CD8-positive, alpha-beta memory T cell (primary cell): ENCODE results near the gene TEX53. TPM values are rescaled to one million over a fixed set of nuclear protein-coding genes. Genes with fewer than 3 reads are reported as not detected.
A peak's percentile ranks its signal among the peaks of the same experiment; 100 is the strongest.

Experiments
- CTCF ChIA-PET: fragments of 350-600 bp; sonication (Branson Sonifier 250); formaldehyde crosslinking; loops from one replicate; lab custom pipeline; 2021; ENCODE audit warnings: antibody characterized with exemption; lab: Charles Lee
- POLR2A ChIA-PET: fragments of 350-600 bp; sonication (Branson Sonifier 250); formaldehyde crosslinking; loops from one replicate; lab custom pipeline; 2021; ENCODE audit warnings: antibody characterized with exemption; lab: Charles Lee
- DNase-seq, 5 donors: peaks; one replicate each; pipeline versions ENCODE4 v3.0.0 to v3.0.0-alpha.2; 2020 to 2022; ENCODE audit warnings: mixed read lengths in 1 of 5
- H3K27ac ChIP-seq: one replicate; pipeline ENCODE4 v1.7.0; 2013; ENCODE audit warnings: low read depth, mild to moderate bottlenecking, low read length, moderate library complexity
- H3K27me3 ChIP-seq: 2 replicates; pipeline ENCODE4 v1.7.0; 2013; ENCODE audit warnings: low read length, mild to moderate bottlenecking; ENCODE audit not compliant: insufficient read depth, poor library complexity, severe bottlenecking
- H3K36me3 ChIP-seq: 2 replicates; pipeline ENCODE4 v1.7.0; 2013; ENCODE audit warnings: mild to moderate bottlenecking, low read length, moderate library complexity; ENCODE audit not compliant: insufficient read depth
- H3K4me1 ChIP-seq: 2 replicates; pipeline ENCODE4 v1.7.0; 2013; ENCODE audit warnings: mild to moderate bottlenecking, low read length, moderate library complexity; ENCODE audit not compliant: insufficient read depth
- H3K4me3 ChIP-seq: 2 replicates; pipeline ENCODE4 v1.7.0; 2013; ENCODE audit warnings: mild to moderate bottlenecking, low read length
- H3K9me3 ChIP-seq: 2 replicates; pipeline ENCODE4 v1.7.0; 2013; ENCODE audit warnings: mild to moderate bottlenecking, low read length
- H3K27ac Mint-ChIP-seq, 8 donors: one replicate each; pipeline ENCODE4 v1.8.0; 2020 to 2021; ENCODE audit warnings: mixed read lengths in 8 of 8, mild to moderate bottlenecking in 6 of 8, inconsistent platforms in 3 of 8, moderate library complexity in 3 of 8
- H3K27me3 Mint-ChIP-seq, 2 donors: one replicate each; pipeline ENCODE4 v1.8.0; 2020 to 2021; ENCODE audit warnings: mixed read lengths in 2 of 2, mild to moderate bottlenecking in 1 of 2, moderate library complexity in 1 of 2
- H3K36me3 Mint-ChIP-seq, 3 donors: one replicate each; pipeline ENCODE4 v1.8.0; 2020 to 2021; ENCODE audit warnings: mixed read lengths in 3 of 3, inconsistent platforms in 1 of 3, mild to moderate bottlenecking in 1 of 3
- H3K4me1 Mint-ChIP-seq, 3 donors: one replicate each; pipeline ENCODE4 v1.8.0; 2020 to 2021; ENCODE audit warnings: mixed read lengths in 3 of 3, inconsistent platforms in 1 of 3, mild to moderate bottlenecking in 1 of 3
- H3K4me3 Mint-ChIP-seq, 7 donors: one replicate each; pipeline ENCODE4 v1.8.0; 2020 to 2021; ENCODE audit warnings: mixed read lengths in 7 of 7, mild to moderate bottlenecking in 6 of 7, moderate library complexity in 4 of 7, inconsistent platforms in 2 of 7
- H3K9me3 Mint-ChIP-seq, 5 donors: one replicate each; pipeline ENCODE4 v1.8.0; 2020 to 2022; ENCODE audit warnings: mixed read lengths in 5 of 5, mild to moderate bottlenecking in 3 of 5, moderate library complexity in 2 of 5, inconsistent platforms in 1 of 5
- polyA plus RNA-seq: library from polyadenylated mRNA; unstranded; fragments of 300-500 nt; fragmentation: Illumina TruSeq; gene quantifications from one replicate; pipeline ENCODE4 v1.2.3, GENCODE V29; 2021
- total RNA-seq, 2 experiments: library from RNA; stranded (reverse); gene quantifications; one replicate each; pipeline ENCODE4 v1.2.3, GENCODE V29; 2021

Gene TEX53
- total and polyA plus RNA-seq, 3 experiments from 2014 or later, result not detected

DNA sequence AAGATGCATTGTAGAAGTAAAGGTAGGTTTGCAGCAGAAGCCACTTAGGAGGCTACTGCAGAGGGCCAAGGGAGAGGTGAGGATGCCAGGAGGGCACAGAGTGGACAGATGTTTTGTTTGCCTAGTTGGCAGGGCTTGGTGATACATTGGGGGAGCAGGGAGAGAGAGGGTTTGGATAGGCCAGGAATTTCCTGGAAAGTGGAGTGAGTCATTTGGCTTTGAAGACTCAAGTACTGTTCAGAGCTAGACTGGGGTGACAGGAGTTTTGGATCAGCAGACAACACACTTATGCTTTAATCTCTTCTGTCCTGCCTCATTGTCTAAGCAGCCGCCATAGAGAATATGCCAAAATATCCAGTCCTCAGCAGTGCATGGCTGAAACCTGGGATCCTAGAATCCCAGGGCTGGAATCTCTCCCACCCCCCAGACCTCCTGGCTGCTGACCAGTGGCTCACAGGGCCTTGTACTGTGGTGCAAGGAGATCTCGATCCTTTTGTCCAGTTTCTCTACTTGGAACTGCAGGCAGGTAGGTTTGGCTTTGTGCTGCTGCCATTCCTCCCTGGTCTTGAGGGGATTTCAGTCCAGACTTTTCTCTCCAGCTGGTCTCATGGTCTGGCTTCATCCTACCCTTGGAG is 35.5 kb downstream of the TEX53 start:
- Mint-ChIP-seq H3K36me3 (peaks cover 9 to 63% (median 25%) of the 10 kb centered on the region in 3 donors), H3K4me1 (peaks cover 2 to 4% (median 3%) of the 10 kb centered on the region in 3 donors), H3K27me3 (no peaks in the 10 kb centered on the region), H3K27ac (peak overlapping the region in 1 of 8 donors; percentile 67), H3K9me3 (no peaks in the 10 kb centered on the region), H3K4me3 (no peak overlapping the region)
- DNase-seq, result no peak
- ChIA-PET CTCF (interaction anchor here (2.7 kb wide), 1 partner anchor 32 kb away, joined by 8 read pairs; no protein-coding TSS in a partner anchor), POLR2A (no interaction called here)
- H3K9me3 ChIP-seq, result no peaks in the 10 kb centered on the region
- no peaks in the 10 kb centered on the region for H3K27me3 ChIP-seq
- H3K4me1 ChIP-seq, result peaks cover 1% of the 10 kb centered on the region
- peaks cover 6% of the 10 kb centered on the region for H3K36me3 ChIP-seq
- no peak overlapping the region for H3K27ac ChIP-seq
- H3K4me3 ChIP-seq, result no peak overlapping the region

DNA sequence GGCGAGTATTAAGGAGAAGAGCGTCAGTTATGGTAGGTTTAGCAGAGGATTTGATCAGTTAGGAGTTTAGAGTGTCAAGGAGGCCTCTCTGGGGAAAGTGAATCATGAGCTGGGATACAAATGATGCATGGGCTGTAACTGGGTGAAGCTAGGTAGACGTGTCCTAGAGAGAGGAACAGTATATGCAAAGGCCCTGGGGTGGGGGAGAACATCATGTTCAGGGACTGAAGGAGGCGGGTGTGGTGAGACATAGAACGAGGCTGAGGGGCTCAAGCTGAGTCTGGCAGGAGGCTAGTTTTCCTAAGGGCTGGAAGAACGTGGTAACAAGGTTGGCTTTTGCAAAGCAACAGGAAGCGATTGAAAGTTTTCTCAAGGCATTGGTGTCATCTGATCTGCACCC is 36.0 kb downstream of the TEX53 start:
- H3K4me3 ChIP-seq, result no peak overlapping the region
- H3K36me3 Mint-ChIP-seq, result peaks cover 9 to 58% (median 25%) of the 10 kb centered on the region in 3 donors
- no peaks in the 10 kb centered on the region for H3K27me3 Mint-ChIP-seq
- H3K9me3 Mint-ChIP-seq, result no peaks in the 10 kb centered on the region
- ChIA-PET POLR2A (no interaction called here), CTCF (interaction anchor here (2.7 kb wide), 1 partner anchor 32 kb away, joined by 8 read pairs; no protein-coding TSS in a partner anchor)
- no peaks in the 10 kb centered on the region for H3K9me3 ChIP-seq
- no peak for DNase-seq
- no peaks in the 10 kb centered on the region for H3K27me3 ChIP-seq
- peaks cover 3% of the 10 kb centered on the region for H3K36me3 ChIP-seq
- peaks cover 5 to 9% (median 7%) of the 10 kb centered on the region in 3 donors for H3K4me1 Mint-ChIP-seq
- peak overlapping the region in 3 of 8 donors; percentile 30 to 67 (median 32) for H3K27ac Mint-ChIP-seq
- peaks cover 6% of the 10 kb centered on the region for H3K4me1 ChIP-seq
- H3K27ac ChIP-seq, result no peak overlapping the region
- no peak overlapping the region for H3K4me3 Mint-ChIP-seq

DNA sequence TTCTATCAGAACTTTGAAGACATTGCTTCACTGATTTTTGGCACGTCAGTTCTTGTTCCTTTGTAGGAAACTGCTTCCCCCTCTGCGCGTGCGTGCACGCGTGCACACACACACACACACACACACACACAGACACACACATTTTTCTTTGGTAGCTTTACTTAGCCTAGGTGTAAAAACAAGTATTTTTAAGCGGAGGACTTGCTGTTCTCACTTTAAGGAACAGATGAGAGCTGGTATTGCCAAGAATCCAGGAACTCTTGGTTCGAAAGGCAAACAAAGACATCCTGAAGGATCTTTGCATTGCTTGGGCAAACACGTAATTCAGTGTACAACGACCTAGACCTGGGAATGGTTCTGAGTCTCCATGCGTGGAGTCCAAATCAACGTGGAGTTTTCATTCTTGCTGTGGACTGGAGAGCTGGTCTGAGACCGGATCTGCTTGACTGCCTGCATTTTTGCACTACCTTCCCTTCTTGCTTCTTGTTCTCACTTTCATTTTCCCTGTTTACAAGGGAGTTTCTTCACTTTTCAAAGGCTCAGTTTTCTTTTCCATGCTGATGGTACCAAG is 38.3 kb downstream of the TEX53 start:
- Mint-ChIP-seq H3K4me3 (peak overlapping the region in 5 of 7 donors; percentile 41 to 72 (median 68)), H3K27me3 (no peaks in the 10 kb centered on the region), H3K27ac (peak overlapping the region in 2 of 8 donors; percentile 9 to 17), H3K9me3 (no peaks in the 10 kb centered on the region), H3K4me1 (peaks cover 8 to 17% (median 14%) of the 10 kb centered on the region in 3 donors), H3K36me3 (peaks cover 9 to 46% (median 17%) of the 10 kb centered on the region in 3 donors)
- ChIA-PET CTCF (interaction anchor here (0.9 to 1.0 kb wide), 2 partner anchors 27 to 34 kb away, joined by 4 read pairs; no protein-coding TSS in a partner anchor), POLR2A (no interaction called here)
- no peaks in the 10 kb centered on the region for H3K9me3 ChIP-seq
- H3K27ac ChIP-seq, result no peak overlapping the region
- no peaks in the 10 kb centered on the region for H3K27me3 ChIP-seq
- no peaks in the 10 kb centered on the region for H3K36me3 ChIP-seq
- no peak overlapping the region for H3K4me3 ChIP-seq
- peak in 1 of 5 donors; percentile 42 for DNase-seq
- peaks cover 6% of the 10 kb centered on the region for H3K4me1 ChIP-seq

DNA sequence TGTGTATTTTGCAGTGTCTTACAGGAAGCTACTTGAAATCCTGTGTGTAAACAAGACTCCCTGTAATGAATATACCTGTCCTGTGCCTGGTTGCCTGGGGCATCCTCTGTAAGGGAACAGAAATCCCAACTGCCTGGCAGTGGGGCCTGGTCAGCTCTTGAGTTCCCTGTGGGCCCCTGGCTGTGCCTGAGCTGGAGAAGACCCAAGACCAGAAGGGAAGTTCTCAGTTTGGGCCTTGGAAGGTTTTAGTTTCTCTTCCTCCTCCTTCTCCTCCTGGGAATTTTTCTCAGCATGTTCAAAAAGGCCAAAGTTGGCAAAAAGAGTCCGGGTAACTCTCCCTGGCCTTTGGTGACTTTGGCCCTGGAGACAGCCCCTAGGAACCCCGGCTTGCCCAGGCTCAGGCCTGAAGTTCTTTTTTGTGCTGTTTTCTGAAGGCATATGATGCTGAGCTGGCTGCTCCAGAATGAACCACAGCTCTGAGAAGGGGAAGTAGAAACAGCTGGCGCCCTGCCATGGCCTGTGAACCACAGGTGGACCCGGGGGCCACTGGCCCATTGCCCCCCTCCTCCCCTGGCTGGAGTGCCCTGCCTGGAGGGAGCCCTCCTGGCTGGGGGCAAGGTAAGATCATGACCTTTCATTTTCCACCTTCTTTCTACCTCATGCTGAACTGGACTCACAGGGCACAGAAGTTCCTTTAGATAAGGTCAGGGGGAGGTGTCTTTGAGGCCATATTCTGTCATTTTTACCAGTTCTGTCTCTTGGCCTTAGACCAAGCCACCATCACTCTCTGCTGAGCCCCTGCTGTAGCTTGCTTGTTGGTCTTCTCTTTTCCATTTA is 40.7 kb downstream of the TEX53 start:
- Histone ChIP-seq H3K27me3 (no peaks in the 10 kb centered on the region), H3K9me3 (no peaks in the 10 kb centered on the region), H3K4me3 (no peak overlapping the region), H3K4me1 (peaks cover 23% of the 10 kb centered on the region), H3K36me3 (no peaks in the 10 kb centered on the region), H3K27ac (no peak overlapping the region)
- Mint-ChIP-seq H3K4me3 (no peak overlapping the region), H3K27ac (peak overlapping the region in 6 of 8 donors; percentile 23 to 90 (median 44)), H3K9me3 (no peaks in the 10 kb centered on the region), H3K4me1 (peaks cover 28 to 41% (median 36%) of the 10 kb centered on the region in 3 donors), H3K27me3 (no peaks in the 10 kb centered on the region), H3K36me3 (peaks cover 7 to 32% (median 14%) of the 10 kb centered on the region in 3 donors)
- ChIA-PET CTCF (interaction anchor here (1.1 to 1.4 kb wide), 3 partner anchors 23 to 37 kb away, joined by 3 to 6 read pairs (median 5); no protein-coding TSS in a partner anchor), POLR2A (no interaction called here)
- no peak for DNase-seq

DNA sequence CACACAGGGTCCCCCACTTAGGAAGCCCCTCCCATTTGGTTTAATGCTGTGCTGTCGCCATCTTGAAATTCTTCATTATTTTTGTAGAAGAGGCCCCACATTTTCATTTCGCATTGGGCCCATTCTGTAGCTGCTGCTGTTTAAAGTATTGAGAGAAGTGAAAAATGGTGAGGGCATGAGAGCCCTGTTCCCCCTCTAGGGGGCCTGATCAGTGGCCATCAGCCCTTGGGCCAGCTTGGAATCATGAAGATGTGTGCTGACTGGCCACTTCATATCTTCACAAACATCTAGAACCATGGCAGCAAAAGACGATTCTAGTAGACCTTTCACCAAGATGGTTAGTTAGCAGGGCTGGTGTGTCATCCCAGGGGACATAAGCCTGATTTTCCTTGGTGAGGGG is 43.2 kb downstream of the TEX53 start:
- peaks cover 33% of the 10 kb centered on the region for H3K4me1 ChIP-seq
- no peak overlapping the region for H3K27ac ChIP-seq
- no peaks in the 10 kb centered on the region for H3K27me3 ChIP-seq
- ChIA-PET CTCF (no interaction called here), POLR2A (no interaction called here)
- Mint-ChIP-seq H3K36me3 (peaks cover 0 to 21% (median 8%) of the 10 kb centered on the region in 3 donors), H3K27ac (peak overlapping the region in 2 of 8 donors; percentile 87 to 94), H3K4me1 (peaks cover 37 to 56% (median 44%) of the 10 kb centered on the region in 3 donors), H3K4me3 (peak overlapping the region in 1 of 7 donors; percentile 54), H3K27me3 (peaks cover 0 to 2% of the 10 kb centered on the region in 2 donors), H3K9me3 (no peaks in the 10 kb centered on the region)
- H3K9me3 ChIP-seq, result no peaks in the 10 kb centered on the region
- DNase-seq, result no peak
- H3K4me3 ChIP-seq, result no peak overlapping the region
- no peaks in the 10 kb centered on the region for H3K36me3 ChIP-seq

DNA sequence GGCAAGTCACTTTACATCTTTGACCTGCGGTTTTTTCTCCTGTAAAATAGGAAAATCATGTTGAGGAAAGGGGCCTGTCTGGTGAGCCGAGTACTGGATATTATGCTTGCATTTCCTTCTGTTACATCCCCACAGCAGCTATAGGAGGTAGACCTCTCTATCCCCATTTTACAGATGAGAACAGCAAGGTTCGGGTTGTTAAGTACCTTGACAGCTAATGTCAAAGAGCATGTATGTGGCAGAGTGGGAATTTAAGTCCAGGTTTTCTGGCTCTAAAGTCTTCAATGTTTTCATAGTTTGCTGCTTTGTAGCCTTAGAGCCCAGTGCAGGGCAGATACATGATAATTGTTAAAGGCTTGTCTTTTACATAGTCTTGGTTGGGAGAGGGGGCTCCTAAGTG is 43.7 kb downstream of the TEX53 start:
- Histone ChIP-seq H3K4me1 (peaks cover 33% of the 10 kb centered on the region), H3K27me3 (no peaks in the 10 kb centered on the region), H3K36me3 (no peaks in the 10 kb centered on the region), H3K9me3 (no peaks in the 10 kb centered on the region), H3K4me3 (no peak overlapping the region), H3K27ac (no peak overlapping the region)
- peak overlapping the region in 6 of 8 donors; percentile 20 to 94 (median 89) for H3K27ac Mint-ChIP-seq
- no peak for DNase-seq
- CTCF ChIA-PET, result no interaction called here
- no peaks in the 10 kb centered on the region for H3K9me3 Mint-ChIP-seq
- H3K27me3 Mint-ChIP-seq, result peaks cover 0 to 2% of the 10 kb centered on the region in 2 donors
- H3K4me3 Mint-ChIP-seq, result peak overlapping the region in 5 of 7 donors; percentile 2 to 93 (median 14)
- POLR2A ChIA-PET, result no interaction called here
- H3K4me1 Mint-ChIP-seq, result peaks cover 37 to 56% (median 44%) of the 10 kb centered on the region in 3 donors
- H3K36me3 Mint-ChIP-seq, result peaks cover 0 to 16% (median 5%) of the 10 kb centered on the region in 3 donors

DNA sequence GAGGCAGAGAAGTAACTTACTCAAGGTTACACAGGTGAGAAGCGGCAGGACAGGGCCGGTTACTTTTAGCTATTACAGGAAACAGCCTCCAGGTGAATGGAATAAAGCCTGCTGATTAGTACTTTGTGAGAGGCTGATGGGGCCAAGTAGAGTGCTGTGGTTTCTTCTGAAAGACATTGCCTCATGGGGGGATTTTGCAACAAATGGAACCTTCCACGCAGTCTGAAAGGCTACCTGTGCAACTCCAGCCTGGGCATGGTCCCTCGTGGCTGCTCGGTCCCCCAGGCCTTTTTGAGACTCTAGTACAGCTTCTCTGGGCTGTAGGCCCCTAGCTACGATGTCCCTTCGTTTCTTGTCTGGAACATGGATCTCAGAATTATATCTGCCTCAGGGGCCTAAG is 44.5 kb downstream of the TEX53 start:
- Histone ChIP-seq H3K27ac (no peak overlapping the region), H3K27me3 (no peaks in the 10 kb centered on the region), H3K4me1 (peaks cover 33% of the 10 kb centered on the region), H3K4me3 (no peak overlapping the region), H3K9me3 (no peaks in the 10 kb centered on the region), H3K36me3 (no peaks in the 10 kb centered on the region)
- ChIA-PET CTCF (interaction anchor here (1.6 to 3.1 kb wide), 2 partner anchors 21 to 25 kb away, joined by 6 to 29 read pairs; partner anchors contain the start of gene ATP6V1G1), POLR2A (no interaction called here)
- peak overlapping the region; percentile 83 to 93 (median 93) for H3K4me3 Mint-ChIP-seq
- H3K9me3 Mint-ChIP-seq, result no peaks in the 10 kb centered on the region
- no peak for DNase-seq
- H3K36me3 Mint-ChIP-seq, result peaks cover 0 to 9% (median under 1%) of the 10 kb centered on the region in 3 donors
- peak overlapping the region; percentile 68 to 95 (median 92) for H3K27ac Mint-ChIP-seq
- peaks cover 37 to 56% (median 44%) of the 10 kb centered on the region in 3 donors for H3K4me1 Mint-ChIP-seq
- H3K27me3 Mint-ChIP-seq, result peaks cover 0 to 2% of the 10 kb centered on the region in 2 donors
